NK-92 treated with Interleukin-12 subunit alpha and Interleukin-12 subunit beta, amount 100 ng/mL, for 24 hours (cell line): Measurements from ENCODE around the gene CAPN10.
A peak's percentile ranks its signal among the peaks of the same experiment; 100 is the strongest.

ENCODE experiments used
- DNase-seq: peaks from one replicate; lab custom pipeline; 2025; lab: John Stamatoyannopoulos, UW

CAPN10 gene

DNA sequence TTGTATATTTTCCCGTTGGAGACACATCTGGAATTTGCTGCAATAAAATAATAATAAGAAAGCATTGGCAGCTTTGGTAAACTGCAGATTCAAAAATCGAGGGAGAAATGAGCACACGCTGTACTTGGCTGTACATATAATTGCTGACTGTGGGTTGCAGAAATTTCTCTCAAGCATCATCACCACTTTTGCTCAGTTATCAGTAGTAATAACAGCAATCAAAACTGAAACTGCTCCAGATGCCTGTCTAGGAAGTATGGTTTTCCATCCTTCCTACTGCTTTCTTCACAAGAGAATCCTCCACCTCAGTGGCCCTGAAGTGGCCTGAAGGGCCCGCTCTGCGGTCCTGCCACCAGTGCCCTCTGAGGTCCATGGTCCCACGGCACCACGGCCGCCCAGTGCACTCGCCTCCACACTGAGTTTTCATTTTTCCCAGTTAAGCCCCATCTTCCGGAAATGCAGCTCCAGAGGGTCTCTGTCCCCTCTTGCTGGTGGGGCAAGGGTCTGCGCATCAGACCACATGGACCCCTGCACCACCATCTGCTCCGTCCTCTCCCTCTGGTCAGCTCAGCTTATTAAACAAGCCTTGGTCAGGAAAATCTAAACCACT lies 22.5 kb upstream of the CAPN10 start:
- no peak for DNase-seq

DNA sequence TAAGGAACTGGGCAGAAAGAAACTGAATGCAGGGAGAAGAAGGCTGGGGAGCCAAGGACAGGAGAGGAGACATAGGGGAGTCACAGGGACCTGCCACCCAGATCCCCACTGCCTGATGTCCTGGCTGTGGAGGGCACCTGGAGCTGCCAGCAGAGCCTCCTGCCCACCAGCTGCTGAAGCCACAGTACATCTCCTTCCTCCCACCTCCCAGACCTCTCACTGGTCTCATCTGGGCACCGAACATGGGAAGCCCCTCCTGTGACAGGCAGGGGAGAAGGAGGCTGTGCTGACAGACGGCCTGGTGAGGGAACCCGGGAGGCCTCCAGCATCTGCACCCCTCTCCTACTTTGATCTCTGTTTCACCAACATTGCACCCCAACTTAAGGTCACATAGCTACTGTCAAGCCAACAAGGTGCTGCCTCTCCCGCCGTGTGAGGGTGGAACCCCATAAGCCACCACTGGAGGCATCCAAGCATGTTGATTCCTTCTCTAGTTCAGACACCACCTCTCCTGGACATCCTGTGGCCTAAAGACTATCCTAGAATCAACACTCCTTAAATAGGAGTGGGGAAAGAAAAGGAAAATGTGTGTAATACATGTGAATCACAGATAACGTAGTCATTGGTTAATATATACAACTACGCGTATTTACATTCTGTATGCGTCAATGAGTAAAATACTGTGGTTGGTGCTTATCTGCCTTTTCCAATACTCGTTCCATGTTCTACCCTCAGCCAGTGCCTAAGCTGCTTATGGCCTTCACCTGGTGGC lies 21.8 kb upstream of the CAPN10 start:
- DNase-seq, result peak; percentile 38

DNA sequence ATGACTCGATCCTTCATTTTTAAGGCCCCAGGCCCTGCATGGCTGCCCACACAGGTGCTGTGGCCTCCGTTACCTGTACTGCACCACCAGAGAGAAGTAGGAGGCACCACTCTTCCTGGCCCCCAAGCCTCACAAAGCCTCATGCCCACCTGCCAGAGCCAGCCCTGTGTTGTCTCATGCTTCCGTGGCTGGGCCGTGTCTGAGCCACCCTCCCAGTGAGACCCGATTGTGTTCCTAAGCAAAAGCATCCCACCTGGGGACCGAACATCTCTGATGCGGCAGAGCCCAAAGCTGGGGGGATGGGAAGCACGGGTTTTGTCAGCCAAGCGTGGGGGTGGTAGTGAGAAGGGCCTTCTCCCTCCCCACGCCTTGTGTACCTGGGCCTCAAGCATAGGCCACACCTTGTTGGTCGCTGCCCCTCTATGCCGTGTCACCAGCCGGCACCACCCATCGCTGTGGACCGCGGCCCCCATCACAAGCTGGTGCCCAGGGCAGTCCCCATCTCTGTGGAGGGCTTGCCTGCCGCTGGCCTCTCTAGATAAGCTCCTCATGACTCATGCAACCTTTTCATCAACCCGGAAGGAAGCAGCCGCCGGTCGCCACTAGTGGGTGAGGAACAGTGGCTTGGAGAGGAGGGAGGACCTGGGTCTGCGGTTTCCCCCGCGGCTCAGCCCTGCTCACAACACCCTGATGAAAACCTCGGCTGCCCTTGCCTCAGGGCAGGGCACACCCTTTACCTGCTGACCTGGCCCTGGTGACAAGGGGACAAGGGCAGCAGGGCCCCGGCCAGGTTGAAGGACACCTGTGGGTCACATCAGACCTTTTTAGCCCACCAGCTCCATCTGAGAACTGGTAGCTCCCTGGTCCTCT lies 21.0 kb upstream of the CAPN10 start:
- DNase-seq, result peak; percentile 97

DNA sequence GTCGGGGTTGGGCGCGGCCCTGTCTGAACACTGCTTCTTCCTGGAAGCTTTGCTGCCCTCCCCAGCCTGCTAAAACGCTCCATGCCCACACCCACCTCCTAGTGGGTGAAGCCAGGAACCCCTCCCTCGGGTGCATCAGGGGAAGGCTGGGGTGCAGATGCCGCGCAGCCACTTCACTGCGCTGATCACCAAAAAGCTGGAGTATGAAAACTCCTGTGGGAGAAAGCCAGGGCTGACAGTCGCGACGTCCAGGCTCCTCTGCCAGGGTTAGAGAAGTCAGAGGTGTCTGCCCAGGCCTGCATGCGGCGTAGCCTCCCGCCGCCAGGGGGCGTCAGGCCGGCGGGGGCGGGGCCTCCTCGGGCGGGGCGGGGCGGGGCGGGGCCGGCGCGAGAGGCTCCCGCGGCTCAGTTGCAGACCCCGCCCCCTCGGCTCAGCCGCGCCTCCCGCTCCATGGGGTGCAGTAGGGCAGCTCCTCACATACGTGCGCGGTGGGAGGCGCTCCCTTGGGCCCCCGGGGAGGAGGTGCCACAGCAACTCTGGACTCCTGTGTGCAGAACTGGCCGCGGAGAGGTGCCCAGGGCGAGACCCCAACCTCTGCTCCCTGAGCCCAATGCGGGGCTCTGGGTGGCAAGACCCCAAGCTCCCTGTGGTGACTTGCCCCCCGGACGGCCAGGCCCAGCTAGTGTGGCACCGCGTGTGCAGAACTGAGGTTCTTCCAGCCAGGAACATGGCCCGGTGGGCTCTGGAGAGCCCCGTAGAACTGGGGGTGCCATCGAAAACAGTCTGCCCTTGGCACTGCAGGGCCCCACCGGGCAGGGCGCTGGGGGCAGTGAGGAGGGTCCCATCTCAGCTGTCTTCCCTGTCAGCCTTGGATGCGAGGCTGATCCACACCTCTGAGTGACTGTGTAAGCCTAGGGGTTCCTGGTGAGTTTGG lies 20.1 kb upstream of the CAPN10 start:
- DNase-seq, result peak; percentile 94

DNA sequence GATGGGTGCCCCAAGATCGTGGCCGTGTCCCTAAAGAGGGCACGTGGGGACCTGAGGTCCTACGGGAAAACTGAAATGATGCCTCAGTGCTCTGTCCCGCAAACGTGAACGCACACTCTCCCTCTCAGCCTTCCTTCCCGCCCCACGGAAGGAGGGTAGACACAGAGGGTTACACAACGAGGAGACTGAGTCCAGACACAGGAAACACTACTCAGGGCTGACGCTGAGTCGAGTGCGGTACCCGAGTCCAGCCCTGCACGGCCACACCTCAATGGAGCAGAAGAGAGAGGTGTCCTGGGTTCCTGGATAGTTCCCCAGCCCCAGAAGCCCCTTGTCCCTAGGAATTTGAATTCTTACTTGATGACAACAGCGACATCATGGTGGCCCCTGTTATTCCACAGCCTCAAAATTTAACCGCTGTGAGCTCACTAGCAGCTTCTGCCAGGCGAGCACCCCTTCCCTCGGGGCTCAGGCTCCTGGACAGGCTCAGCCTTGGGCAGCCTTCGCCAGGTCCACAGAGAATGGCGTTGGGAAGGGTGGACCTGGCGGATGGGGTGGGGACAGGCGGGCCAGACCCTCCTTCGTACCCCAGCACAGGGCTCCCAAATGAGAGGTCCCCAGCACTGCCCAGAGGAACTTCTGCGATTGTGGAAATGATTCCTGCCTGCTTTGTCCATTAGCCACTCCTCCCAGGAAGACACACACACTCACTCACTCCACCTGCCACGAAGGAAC lies 19.2 kb upstream of the CAPN10 start:
- no peak for DNase-seq

DNA sequence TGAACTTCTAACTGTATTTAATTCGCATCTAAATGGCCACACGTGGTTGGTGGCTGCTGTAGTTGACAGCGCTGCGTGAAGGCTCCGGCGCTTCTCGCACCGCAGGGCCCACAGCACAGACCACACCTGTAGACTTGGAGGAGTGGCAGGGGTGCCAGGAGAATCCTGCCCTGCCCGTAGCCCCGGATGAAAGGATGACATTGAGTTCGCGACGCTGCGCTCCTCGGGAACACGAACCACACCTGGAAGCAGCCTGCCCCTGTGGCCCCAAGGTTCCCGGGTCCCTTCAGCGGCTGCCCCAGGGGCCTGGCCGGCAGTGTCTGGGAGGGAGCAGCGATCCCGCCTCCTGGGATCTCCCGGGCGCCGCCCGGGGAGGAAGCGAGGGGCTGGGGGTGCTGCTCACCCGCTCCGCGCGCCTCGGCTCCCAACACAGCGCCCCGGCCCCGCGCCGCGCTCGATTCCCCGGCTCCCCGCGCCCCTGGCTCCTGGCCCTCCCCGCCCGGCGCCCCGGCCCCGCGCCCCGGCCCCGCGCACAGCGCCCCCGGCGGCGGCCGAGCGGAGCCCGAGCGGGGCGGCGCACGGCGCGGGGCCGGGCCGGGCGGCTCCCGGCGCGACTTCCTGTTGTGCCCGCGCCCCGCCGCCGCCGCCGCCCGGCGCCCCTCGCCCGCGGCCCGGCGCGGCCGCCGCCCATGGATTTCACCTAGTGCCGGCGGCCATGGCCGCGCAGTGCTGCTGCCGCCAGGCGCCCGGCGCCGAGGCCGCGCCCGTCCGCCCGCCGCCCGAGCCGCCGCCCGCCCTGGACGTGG lies 18.5 kb upstream of the CAPN10 start, which contains the start of gene RNPEPL1:
Gene RNPEPL1, plus strand, starts transcription at position 613 of the 806 bp plus-strand sequence. Its CDS starts 103 bp downstream, at position 716.
- peak; percentile 53 for DNase-seq

DNA sequence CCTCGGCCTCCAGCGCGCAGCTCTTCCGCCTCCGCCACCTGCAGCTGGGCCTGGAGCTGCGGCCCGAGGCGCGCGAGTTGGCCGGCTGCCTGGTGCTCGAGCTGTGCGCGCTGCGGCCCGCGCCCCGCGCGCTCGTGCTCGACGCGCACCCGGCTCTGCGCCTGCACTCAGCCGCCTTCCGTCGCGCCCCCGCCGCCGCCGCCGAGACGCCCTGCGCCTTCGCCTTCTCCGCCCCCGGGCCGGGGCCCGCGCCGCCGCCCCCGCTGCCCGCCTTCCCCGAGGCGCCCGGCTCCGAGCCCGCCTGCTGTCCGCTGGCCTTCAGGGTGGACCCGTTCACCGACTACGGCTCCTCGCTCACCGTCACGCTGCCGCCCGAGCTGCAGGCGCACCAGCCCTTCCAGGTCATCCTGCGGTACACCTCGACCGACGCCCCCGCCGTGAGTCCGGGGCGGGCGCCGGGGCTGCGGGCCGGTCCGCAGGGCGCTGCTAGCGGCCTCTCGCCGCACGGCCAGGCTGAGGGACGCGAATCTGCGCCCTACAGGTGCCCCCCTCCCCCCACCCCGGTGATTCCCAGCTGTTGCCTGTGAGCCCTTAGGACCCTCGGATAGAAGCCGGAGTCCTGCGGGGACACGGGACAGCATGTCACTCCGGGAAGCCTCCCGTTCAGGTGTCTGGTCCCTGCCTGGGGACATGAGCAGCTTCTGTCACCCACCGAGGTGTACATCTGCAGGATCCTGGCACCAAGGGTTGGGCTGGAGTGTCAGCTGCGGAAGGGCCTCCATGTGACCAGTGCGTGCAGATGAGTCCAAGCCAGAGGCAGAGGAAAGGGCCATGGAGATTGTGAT lies 17.6 kb upstream of the CAPN10 start:
- DNase-seq, result no peak

DNA sequence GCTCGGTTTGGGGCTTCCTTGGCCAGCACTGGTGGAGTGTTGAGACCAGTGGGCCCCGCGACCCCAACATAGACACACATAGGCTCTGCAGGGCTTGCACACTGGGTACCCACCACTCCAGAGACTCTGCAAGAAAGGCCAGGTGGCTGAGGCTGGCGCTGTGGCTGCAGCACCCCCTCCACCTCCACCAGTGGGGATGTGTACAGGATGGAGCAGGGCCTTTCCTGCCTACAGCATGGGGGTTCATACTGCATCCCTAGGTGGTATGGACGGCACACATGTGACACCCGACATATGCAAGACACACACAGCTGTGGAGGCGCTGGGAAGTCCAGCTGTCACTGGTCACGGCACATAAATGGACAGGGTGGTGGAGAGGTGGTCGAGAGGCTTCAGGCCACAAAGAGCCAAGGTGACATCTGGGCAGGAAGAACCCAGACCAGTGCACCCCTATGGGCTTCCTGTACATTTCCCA lies 17.0 kb upstream of the CAPN10 start:
- no peak for DNase-seq

DNA sequence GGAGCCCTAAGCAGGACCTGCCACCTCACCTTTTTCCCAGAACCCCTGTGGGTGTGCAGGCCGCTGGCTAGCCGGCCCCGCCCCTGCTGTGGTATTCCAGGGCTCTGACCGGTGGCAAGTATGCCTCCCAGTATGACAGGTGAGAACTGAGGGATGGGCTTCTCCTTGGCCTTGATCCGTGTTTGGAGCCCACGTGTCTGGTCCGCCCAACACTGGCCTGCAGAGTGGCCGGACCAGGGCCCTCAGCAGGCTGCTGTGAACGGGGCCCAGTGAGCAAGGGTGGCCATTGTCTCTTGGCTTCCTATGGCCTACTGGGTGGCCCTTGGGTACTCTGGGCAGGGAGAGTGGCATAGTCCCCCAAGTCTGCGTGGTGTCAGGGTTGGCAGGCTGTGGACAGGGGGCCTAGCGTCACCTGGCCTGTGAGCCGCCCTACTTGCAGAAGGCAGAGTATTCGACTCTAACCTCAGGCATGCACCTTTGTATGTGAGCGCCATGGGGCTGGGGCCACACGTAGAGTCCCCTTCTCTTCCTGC lies 16.5 kb upstream of the CAPN10 start:
- no peak for DNase-seq

DNA sequence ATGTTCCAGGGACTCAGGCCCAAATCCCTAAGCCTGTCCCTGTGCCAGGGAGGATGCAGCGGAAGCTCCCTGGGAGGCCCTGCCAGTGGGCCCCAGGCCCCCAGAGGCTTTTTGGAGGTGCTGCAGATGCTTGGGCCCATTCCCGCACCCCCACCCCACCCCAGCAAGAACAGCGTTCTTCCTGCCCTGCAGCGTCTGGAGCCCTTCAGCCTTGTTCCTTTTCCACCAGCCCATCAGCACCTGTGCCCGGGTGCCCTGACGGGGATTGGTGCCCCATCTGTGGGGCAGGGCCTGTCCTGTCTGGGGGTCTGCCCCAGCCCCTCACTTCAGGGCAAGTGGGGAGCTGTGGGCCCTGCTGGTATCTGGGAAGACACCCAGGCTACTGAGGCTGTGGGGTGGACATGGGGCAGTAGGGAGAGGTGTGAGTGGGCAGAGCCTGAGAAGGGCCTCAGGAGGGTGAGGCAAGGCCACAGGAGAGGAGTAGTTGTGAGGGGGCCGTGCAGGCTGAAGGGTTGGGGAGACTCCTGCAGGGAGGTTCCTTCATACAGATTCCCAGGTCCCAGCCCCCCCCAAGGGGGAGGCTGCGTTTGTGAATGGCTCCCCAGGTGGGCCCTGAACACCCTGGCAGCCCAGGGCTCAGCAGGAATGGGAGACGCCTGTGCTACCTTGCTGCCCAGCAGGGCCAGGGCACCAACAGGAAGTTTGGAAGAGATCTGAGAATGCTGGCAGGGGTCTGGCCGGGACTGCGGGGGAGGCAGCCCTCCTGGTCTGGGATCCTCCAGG lies 15.8 kb upstream of the CAPN10 start:
- DNase-seq, result no peak

DNA sequence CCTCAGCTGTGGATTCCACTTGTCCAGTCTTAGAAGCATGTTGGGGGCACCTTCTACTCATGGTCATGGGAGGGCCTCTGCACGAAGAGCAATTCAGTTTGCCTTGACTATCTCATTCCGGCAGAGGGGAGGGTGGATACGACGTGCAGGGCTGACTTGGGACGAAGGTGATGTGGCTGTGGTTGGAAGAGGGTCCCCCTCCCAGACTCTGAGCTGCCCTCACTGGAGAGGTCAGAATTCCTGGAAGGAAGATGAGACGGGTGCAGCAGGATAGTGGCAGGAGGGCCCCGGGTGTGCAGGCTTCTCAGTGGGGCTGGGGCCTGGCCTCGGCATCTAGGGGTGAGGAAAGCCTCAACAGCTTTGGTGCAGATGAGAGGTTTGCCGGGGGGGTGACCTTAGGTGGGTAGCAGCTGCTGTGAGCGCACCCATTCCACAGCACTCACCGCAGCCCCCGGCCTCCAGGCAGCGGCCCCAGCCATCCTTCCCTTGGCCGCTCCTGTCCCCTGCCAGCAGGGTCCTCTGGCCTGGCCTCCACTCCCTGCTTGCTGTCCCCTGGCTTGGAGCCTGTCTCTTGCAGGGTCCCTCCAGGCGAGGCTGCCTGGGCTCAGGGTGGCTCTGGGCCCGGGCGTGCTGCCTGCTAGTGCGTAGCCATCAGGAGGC lies 15.1 kb upstream of the CAPN10 start:
- no peak for DNase-seq

DNA sequence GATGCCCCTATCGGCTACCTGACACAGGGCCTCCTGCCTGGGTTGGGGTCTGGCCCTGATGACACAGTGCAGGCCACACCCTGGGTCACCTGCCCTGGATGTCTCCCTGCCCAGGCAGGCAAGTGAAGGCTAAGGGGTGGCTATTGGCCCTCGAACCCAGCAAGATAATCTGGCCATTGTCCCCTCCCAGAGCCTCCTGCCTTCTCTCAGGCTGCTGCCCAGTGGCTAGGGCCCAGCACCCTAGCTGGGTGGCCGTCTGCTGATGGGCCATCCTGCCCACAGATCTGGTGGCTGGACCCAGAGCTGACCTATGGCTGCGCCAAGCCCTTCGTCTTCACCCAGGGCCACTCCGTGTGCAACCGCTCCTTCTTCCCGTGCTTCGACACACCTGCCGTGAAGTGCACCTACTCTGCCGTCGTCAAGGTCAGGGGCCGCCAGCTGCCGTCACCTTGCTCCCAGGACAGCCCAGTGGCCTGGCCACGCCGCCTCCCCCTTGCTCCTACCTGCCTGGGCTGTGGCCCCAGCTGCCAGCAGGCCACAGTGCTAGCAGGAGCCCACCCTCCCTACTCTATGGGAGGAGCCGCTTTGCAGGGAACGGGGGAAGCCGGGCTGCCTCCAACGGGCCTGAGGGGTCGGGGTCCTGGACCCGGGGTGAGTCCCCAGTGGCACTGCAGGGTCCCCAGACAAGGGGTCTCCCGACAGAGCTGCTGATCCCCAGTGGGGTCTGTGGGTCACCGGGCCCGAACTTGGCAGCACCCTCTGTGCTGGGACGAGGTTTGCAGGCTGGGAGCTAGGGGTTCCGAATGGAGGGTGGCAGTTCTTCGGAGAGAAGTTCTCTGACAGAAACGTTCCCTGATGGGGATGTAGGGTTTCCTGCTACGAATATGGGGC lies 14.1 kb upstream of the CAPN10 start:
- DNase-seq, result no peak

DNA sequence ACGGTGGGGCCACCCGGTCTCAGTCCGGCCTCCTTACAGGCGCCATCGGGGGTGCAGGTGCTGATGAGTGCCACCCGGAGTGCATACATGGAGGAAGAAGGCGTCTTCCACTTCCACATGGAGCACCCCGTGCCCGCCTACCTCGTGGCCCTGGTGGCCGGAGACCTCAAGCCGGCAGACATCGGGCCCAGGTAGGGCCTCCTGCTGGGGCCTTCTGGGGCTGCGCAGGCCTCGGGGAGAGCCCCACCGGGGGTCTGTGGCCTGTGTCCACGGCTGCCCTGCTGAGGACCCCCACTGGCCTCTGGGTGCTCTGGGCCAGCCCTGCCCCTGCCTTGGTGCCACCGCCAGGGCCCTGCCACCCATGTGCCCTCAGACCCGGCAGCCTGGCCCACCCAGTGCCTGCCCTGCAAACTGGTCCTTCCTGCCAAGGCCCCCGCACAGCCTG lies 13.4 kb upstream of the CAPN10 start:
- no peak for DNase-seq

DNA sequence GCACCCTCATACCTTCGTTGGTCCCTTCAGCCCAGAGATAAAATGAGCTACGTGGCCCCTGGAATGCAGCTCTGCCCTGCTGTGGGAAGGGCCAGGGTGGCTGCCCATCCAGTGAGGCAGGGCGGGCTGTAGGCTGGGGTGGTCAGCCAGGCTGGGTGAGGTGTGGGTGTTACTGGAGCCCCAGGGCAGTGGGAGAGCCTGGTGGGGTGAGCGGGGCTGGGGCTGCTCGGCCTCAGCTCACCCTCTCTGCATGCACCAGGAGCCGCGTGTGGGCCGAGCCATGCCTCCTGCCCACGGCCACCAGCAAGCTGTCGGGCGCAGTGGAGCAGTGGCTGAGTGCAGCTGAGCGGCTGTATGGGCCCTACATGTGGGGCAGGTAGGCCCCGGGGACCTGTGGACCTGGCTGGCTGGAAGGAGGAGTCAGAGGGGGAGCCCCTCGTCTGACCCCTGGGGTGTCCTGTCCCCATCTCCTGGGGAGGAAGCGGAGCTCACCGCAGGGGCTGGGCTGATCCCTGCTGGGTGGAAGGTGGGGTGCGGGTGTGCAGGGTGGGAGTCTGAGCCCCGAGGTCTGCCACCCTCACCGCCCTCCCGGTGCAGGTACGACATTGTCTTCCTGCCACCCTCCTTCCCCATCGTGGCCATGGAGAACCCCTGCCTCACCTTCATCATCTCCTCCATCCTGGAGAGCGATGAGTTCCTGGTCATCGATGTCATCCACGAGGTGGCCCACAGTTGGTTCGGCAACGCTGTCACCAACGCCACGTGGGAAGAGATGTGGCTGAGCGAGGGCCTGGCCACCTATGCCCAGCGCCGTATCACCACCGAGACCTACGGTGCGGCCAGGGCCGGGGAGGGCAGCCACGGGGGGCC lies 12.8 kb upstream of the CAPN10 start:
- no peak for DNase-seq
